Vagina (tissue), 2 donors: ENCODE results near the gene LDLRAD4. TPM values are rescaled to one million over a fixed set of nuclear protein-coding genes. Genes with fewer than 3 reads are reported as not detected.

Experiments
- DNase-seq, 2 donors: peaks; one replicate each; pipeline ENCODE4 v3.0.0-alpha.2; 2017; ENCODE audit errors: extremely low spot score in 2 of 2
- H3K27ac ChIP-seq: fragments of 200-600 bp; sonication (generic); one replicate; pipeline ENCODE4 v1.5.1; 2019
- H3K27me3 ChIP-seq: fragments of 200-600 bp; sonication (generic); one replicate; pipeline ENCODE4 v1.5.1; 2019
- H3K36me3 ChIP-seq, 2 donors: fragments of 200-600 bp; sonication (generic); one replicate each; pipeline ENCODE4 v1.5.1; 2017 to 2019
- H3K4me1 ChIP-seq: fragments of 200-600 bp; sonication (generic); one replicate; pipeline ENCODE4 v1.5.1; 2019
- H3K4me3 ChIP-seq, 2 donors: fragments of 200-600 bp; sonication (generic); 1 replicate in 1 of 2; 2 replicates in 1 of 2; pipeline ENCODE4 v1.5.1; 2016 to 2019
- H3K9me3 ChIP-seq: fragments of 200-600 bp; sonication (generic); one replicate; pipeline ENCODE4 v1.5.1; 2019
- POLR2A ChIP-seq, 2 donors: fragments of 450-650 bp; IDR thresholded peaks; one replicate each; pipeline ENCODE4 v1.6.1; 2017; ENCODE audit warnings: antibody characterized with exemption in 2 of 2, mild to moderate bottlenecking in 2 of 2, moderate library complexity in 2 of 2
- POLR2AphosphoS5 ChIP-seq, 2 donors: sonication (generic); formaldehyde crosslinking; IDR thresholded peaks; one replicate each; pipeline ENCODE4 v1.9.0; 2017; ENCODE audit warnings: antibody characterized with exemption in 2 of 2, mild to moderate bottlenecking in 2 of 2, low read depth in 1 of 2; ENCODE audit not compliant: insufficient read depth in 1 of 2
- intact Hi-C: fragments of 100-400 bp; cut with DNase I; formaldehyde crosslinking; loops from one replicate; pipeline ENCODE4 v1.15.1; 2023
- total RNA-seq: library from RNA; depleted of rRNA; stranded (reverse); fragments of >200 nt; gene quantifications from one replicate; pipeline ENCODE4 v1.2.3, GENCODE V29; 2016
- TF ChIP-seq, protein P1 (sequence below), 3 experiments: fragments of 450-650 bp in 2 of 3; fragments of 200-600 bp in 1 of 3; sonication (generic) in 1 of 3; IDR thresholded peaks; one replicate each; pipeline ENCODE4 v1.5.1; 2017 to 2019; ENCODE audit warnings: antibody characterized with exemption in 3 of 3, mild to moderate bottlenecking in 2 of 3, moderate library complexity in 2 of 3

The LDLRAD4 gene
- total RNA-seq, 1 donor from 2014 or later, result 24.3 TPM

- TF ChIP-seq POLR2AphosphoS5 (IDR thresholded peaks at IDR 0.05; ENCODE audit: insufficient read depth in 1 of 2, low read depth in 1 of 2), result no peak
- TF ChIP-seq, protein P1, sequence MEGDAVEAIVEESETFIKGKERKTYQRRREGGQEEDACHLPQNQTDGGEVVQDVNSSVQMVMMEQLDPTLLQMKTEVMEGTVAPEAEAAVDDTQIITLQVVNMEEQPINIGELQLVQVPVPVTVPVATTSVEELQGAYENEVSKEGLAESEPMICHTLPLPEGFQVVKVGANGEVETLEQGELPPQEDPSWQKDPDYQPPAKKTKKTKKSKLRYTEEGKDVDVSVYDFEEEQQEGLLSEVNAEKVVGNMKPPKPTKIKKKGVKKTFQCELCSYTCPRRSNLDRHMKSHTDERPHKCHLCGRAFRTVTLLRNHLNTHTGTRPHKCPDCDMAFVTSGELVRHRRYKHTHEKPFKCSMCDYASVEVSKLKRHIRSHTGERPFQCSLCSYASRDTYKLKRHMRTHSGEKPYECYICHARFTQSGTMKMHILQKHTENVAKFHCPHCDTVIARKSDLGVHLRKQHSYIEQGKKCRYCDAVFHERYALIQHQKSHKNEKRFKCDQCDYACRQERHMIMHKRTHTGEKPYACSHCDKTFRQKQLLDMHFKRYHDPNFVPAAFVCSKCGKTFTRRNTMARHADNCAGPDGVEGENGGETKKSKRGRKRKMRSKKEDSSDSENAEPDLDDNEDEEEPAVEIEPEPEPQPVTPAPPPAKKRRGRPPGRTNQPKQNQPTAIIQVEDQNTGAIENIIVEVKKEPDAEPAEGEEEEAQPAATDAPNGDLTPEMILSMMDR (IDR thresholded peaks at IDR 0.05), result no peak
- TF ChIP-seq POLR2A (IDR thresholded peaks at IDR 0.05), result no peak
- Histone ChIP-seq H3K4me1 (peaks cover 25% of the 10 kb centered on the region), H3K27me3 (no peaks in the 10 kb centered on the region), H3K4me3 (no peak overlapping the region), H3K27ac (no peak overlapping the region), H3K9me3 (no peaks in the 10 kb centered on the region), H3K36me3 (no peaks in the 10 kb centered on the region)
- intact Hi-C loops, result loop anchor here (10.0 kb wide), 1 partner anchor 79 kb away; no protein-coding TSS in a partner anchor
- no peak for DNase-seq
These were observed 16.9 kb downstream of the LDLRAD4 start for GRCh38 chr18:13235421-13235831.

DNA sequence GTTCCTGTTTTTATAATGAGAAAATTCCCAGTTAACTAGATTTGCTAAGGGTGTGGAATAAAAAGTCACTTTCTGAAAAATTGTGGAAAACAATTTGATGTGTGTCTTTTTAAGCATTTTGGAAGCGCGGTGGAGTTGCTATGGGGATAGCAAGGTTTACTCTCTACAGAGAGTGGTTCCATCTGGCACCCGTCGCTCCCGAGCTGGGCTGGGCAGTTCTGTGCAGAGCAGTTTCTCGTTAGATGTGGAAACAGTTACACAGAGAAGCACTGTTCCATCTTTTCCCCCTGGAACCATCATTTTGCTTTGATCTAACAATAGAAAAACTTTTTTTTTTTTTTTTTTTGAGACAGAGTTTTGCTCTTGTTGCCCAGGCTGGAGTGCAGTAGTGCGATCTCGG, 17.4 kb downstream of the LDLRAD4 start:
- TF ChIP-seq POLR2A (IDR thresholded peaks at IDR 0.05), result no peak
- TF ChIP-seq POLR2AphosphoS5 (IDR thresholded peaks at IDR 0.05; ENCODE audit: insufficient read depth in 1 of 2, low read depth in 1 of 2), result no peak
- TF ChIP-seq, protein P1 (IDR thresholded peaks at IDR 0.05), result no peak
- intact Hi-C loops, result loop anchor here (10.0 kb wide), 1 partner anchor 79 kb away; no protein-coding TSS in a partner anchor
- Histone ChIP-seq H3K36me3 (no peaks in the 10 kb centered on the region), H3K4me3 (no peak overlapping the region), H3K27ac (no peak overlapping the region), H3K27me3 (no peaks in the 10 kb centered on the region), H3K4me1 (peaks cover 25% of the 10 kb centered on the region), H3K9me3 (no peaks in the 10 kb centered on the region)
- no peak for DNase-seq

- no peak for DNase-seq
- H3K4me1 ChIP-seq, result peaks cover 25% of the 10 kb centered on the region
- no peak for TF ChIP-seq POLR2AphosphoS5 (IDR thresholded peaks at IDR 0.05; ENCODE audit: insufficient read depth in 1 of 2, low read depth in 1 of 2)
- TF ChIP-seq, protein P1 (IDR thresholded peaks at IDR 0.05), result no peak
- TF ChIP-seq POLR2A (IDR thresholded peaks at IDR 0.05), result peak in 1 of 2 donors; percentile 8
- intact Hi-C loops, result loop anchor here (10.0 kb wide), 1 partner anchor 78 kb away; no protein-coding TSS in a partner anchor
- H3K4me3 ChIP-seq, result no peak overlapping the region
- no peaks in the 10 kb centered on the region for H3K36me3 ChIP-seq
- H3K27me3 ChIP-seq, result no peaks in the 10 kb centered on the region
- no peaks in the 10 kb centered on the region for H3K9me3 ChIP-seq
- no peak overlapping the region for H3K27ac ChIP-seq
These were observed 17.9 kb downstream of the LDLRAD4 start for GRCh38 chr18:13236411-13236810.

DNA sequence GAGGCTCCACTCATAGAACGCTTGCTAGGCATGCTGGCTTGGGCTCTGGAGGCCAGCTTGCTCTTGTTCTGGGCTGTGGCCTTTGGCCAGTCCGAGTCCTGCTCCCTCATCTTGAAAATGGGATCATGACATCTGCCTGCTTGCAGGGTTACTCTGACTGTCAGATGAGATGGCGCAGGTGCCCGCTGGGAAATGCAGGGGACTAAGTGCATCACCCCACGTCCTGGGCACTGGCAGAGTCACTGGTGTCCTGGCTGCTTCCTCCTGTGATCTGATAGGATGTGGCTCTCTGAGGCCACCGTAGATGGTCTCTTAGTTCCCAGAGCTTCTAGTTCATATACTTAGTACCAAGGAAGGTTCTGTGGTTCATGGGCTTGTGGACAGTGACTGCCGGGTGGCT, 18.5 kb downstream of the LDLRAD4 start:
- DNase-seq, result no peak
- intact Hi-C loops, result loop anchor here (10.0 kb wide), 1 partner anchor 78 kb away; no protein-coding TSS in a partner anchor
- TF ChIP-seq POLR2AphosphoS5 (IDR thresholded peaks at IDR 0.05; ENCODE audit: insufficient read depth in 1 of 2, low read depth in 1 of 2) (no peak), POLR2A (IDR thresholded peaks at IDR 0.05) (no peak)
- TF ChIP-seq, protein P1 (IDR thresholded peaks at IDR 0.05), result no peak
- Histone ChIP-seq H3K36me3 (no peaks in the 10 kb centered on the region), H3K4me1 (peaks cover 24% of the 10 kb centered on the region), H3K4me3 (no peak overlapping the region), H3K9me3 (no peaks in the 10 kb centered on the region), H3K27ac (no peak overlapping the region), H3K27me3 (no peaks in the 10 kb centered on the region)

DNA sequence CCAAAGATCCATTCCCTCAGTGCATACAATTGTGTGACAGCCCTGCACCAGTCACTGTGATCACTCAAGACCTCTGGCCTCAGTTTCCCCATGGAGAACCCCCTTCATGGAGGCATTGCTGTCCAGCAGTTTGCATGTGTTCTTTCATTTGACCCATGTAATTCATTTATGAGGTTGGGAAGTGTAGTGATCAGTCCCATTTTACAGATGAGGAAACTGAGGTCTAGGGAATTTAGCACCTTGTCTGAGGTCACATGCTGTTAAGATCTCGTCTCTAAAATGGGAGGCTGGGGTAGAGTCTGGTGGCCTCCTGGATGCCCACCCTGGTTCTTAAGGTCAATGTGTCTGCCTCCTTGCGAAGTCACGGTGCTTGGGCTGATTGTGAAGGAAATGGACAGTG, 19.1 kb downstream of the LDLRAD4 start:
- no peak for TF ChIP-seq POLR2A (IDR thresholded peaks at IDR 0.05)
- TF ChIP-seq POLR2AphosphoS5 (IDR thresholded peaks at IDR 0.05; ENCODE audit: insufficient read depth in 1 of 2, low read depth in 1 of 2), result no peak
- TF ChIP-seq, protein P1 (IDR thresholded peaks at IDR 0.05), result no peak
- Histone ChIP-seq H3K4me3 (no peak overlapping the region), H3K4me1 (peaks cover 21% of the 10 kb centered on the region), H3K9me3 (no peaks in the 10 kb centered on the region), H3K27ac (no peak overlapping the region), H3K36me3 (no peaks in the 10 kb centered on the region), H3K27me3 (no peaks in the 10 kb centered on the region)
- intact Hi-C loops, result loop anchor here (10.0 kb wide), 1 partner anchor 77 kb away; no protein-coding TSS in a partner anchor
- DNase-seq, result no peak
